H9 (cell line): ENCODE results near the gene C1orf21. TPM values are rescaled to one million over a fixed set of nuclear protein-coding genes. Genes with fewer than 3 reads are reported as not detected.

Experiments
- DNase-seq: peaks from one replicate; pipeline ENCODE4 v3.0.0-alpha.2; 2017
- H2AFZ ChIP-seq: one replicate; pipeline ENCODE4 v1.6.1; 2013; ENCODE audit warnings: mild to moderate bottlenecking, low read length, control low read depth, moderate library complexity
- H2AK5ac ChIP-seq: 2 replicates; pipeline ENCODE4 v1.6.1; 2013; ENCODE audit warnings: low read length, control low read depth, mixed read lengths; ENCODE audit not compliant: insufficient read length
- H2BK120ac ChIP-seq: one replicate; pipeline ENCODE4 v1.6.1; 2013; ENCODE audit warnings: low read depth, mild to moderate bottlenecking, low read length, control low read depth, inconsistent platforms; ENCODE audit not compliant: poor library complexity, severe bottlenecking
- H2BK12ac ChIP-seq: 2 replicates; pipeline ENCODE4 v1.6.1; 2013; ENCODE audit warnings: low read length, control low read depth, mixed read lengths, low read depth; ENCODE audit not compliant: insufficient read length
- H2BK15ac ChIP-seq: 2 replicates; pipeline ENCODE4 v1.6.1; 2013; ENCODE audit warnings: low read depth, low read length, control low read depth
- H2BK20ac ChIP-seq: one replicate; pipeline ENCODE4 v1.6.1; 2013; ENCODE audit warnings: low read depth, mild to moderate bottlenecking, low read length, control low read depth, inconsistent platforms; ENCODE audit not compliant: poor library complexity, severe bottlenecking
- H2BK5ac ChIP-seq: 2 replicates; pipeline ENCODE4 v1.6.1; 2013; ENCODE audit warnings: low read length, control low read depth, mixed read lengths; ENCODE audit not compliant: insufficient read length
- H3K14ac ChIP-seq: 2 replicates; pipeline ENCODE4 v1.6.1; 2013; ENCODE audit warnings: low read length, control low read depth; ENCODE audit not compliant: insufficient read depth
- H3K18ac ChIP-seq: 2 replicates; pipeline ENCODE4 v1.6.1; 2013; ENCODE audit warnings: low read depth, mild to moderate bottlenecking, mixed read lengths, low read length, control low read depth; ENCODE audit not compliant: insufficient read length
- H3K23ac ChIP-seq: 2 replicates; pipeline ENCODE4 v1.6.1; 2013; ENCODE audit warnings: low read length, control low read depth, mixed read lengths, low read depth; ENCODE audit not compliant: insufficient read length
- H3K23me2 ChIP-seq: 2 replicates; pipeline ENCODE4 v1.6.1; 2013; ENCODE audit warnings: low read depth, mild to moderate bottlenecking, mixed read lengths, low read length, control low read depth; ENCODE audit not compliant: insufficient read length, poor library complexity, severe bottlenecking
- H3K27ac ChIP-seq: 2 replicates; pipeline ENCODE4 v1.5.1; 2013; ENCODE audit warnings: low read length, control low read depth, mixed read lengths, low read depth; ENCODE audit not compliant: insufficient read length
- H3K27me3 ChIP-seq: 2 replicates; pipeline ENCODE4 v1.6.1; 2013; ENCODE audit warnings: low read length, control low read depth, inconsistent platforms; ENCODE audit not compliant: insufficient read depth
- H3K4ac ChIP-seq: 2 replicates; pipeline ENCODE4 v1.6.1; 2013; ENCODE audit warnings: low read depth, mild to moderate bottlenecking, control low read depth, inconsistent platforms, low read length, moderate library complexity
- H3K4me1 ChIP-seq: 2 replicates; pipeline ENCODE4 v1.6.1; 2013; ENCODE audit warnings: low read length, control low read depth, inconsistent platforms; ENCODE audit not compliant: insufficient read depth
- H3K4me2 ChIP-seq: 2 replicates; pipeline ENCODE4 v1.6.1; 2013; ENCODE audit warnings: low read length, control low read depth, mixed read lengths; ENCODE audit not compliant: insufficient read length, insufficient read depth
- H3K56ac ChIP-seq: 2 replicates; pipeline ENCODE4 v1.6.1; 2013; ENCODE audit warnings: low read depth, mild to moderate bottlenecking, mixed read lengths, low read length, control low read depth; ENCODE audit not compliant: insufficient read length
- H3K79me1 ChIP-seq: 2 replicates; pipeline ENCODE4 v1.6.1; 2013; ENCODE audit warnings: low read depth, mild to moderate bottlenecking, moderate library complexity, low read length, control low read depth, inconsistent platforms; ENCODE audit not compliant: insufficient read depth, poor library complexity, severe bottlenecking
- H3K79me2 ChIP-seq: 2 replicates; pipeline ENCODE4 v1.6.1; 2013; ENCODE audit warnings: low read length, control low read depth, inconsistent platforms; ENCODE audit not compliant: insufficient read depth
- H3K9ac ChIP-seq: 2 replicates; pipeline ENCODE4 v1.6.1; 2013; ENCODE audit warnings: low read length, control low read depth, mixed read lengths; ENCODE audit not compliant: insufficient read length; ENCODE audit errors: extremely low read depth
- H3K9me3 ChIP-seq: one replicate; pipeline ENCODE4 v1.6.1; 2013; ENCODE audit warnings: low read depth, low read length, inconsistent platforms; ENCODE audit not compliant: control insufficient read depth
- H3T11ph ChIP-seq: one replicate; pipeline ENCODE4 v1.6.1; 2013; ENCODE audit warnings: mild to moderate bottlenecking, low read length, control low read depth, inconsistent platforms
- H4K20me1 ChIP-seq: one replicate; pipeline ENCODE4 v1.6.1; 2013; ENCODE audit not compliant: control insufficient read depth, insufficient read length, insufficient read depth
- H4K5ac ChIP-seq: 2 replicates; pipeline ENCODE4 v1.6.1; 2013; ENCODE audit warnings: low read depth, mild to moderate bottlenecking, mixed read lengths, low read length, control low read depth; ENCODE audit not compliant: insufficient read length
- H4K8ac ChIP-seq: replicated peaks from 2 replicates; pipeline ENCODE4 v1.6.1; 2013; ENCODE audit warnings: low read length, control low read depth, mixed read lengths, low read depth; ENCODE audit not compliant: insufficient read length
- H4K91ac ChIP-seq: 2 replicates; pipeline ENCODE4 v1.6.1; 2013; ENCODE audit warnings: low read depth, mild to moderate bottlenecking, moderate library complexity, mixed read lengths, low read length, control low read depth; ENCODE audit not compliant: insufficient read length
- H3K27ac Mint-ChIP-seq, 3 experiments: 2 replicates in 2 of 3; 3 replicates in 1 of 3; pipeline ENCODE4 v1.8.0; 2020 to 2021; ENCODE audit warnings: mixed read lengths in 3 of 3, mild to moderate bottlenecking in 1 of 3, moderate library complexity in 1 of 3
- H3K27me3 Mint-ChIP-seq: 2 replicates; pipeline ENCODE4 v1.8.0; 2021; ENCODE audit warnings: low read depth, mild to moderate bottlenecking, moderate library complexity, mixed read lengths
- H3K36me3 Mint-ChIP-seq, 3 experiments: 2 replicates in 2 of 3; 3 replicates in 1 of 3; pipeline ENCODE4 v1.8.0; 2020 to 2021; ENCODE audit warnings: low read depth in 3 of 3, mixed read lengths in 3 of 3; ENCODE audit not compliant: insufficient read depth in 1 of 3
- H3K4me1 Mint-ChIP-seq, 2 experiments: 2 replicates each; pipeline ENCODE4 v1.8.0; 2020; ENCODE audit warnings: mixed read lengths in 2 of 2
- H3K4me3 Mint-ChIP-seq, 2 experiments: 2 replicates in 1 of 2; 3 replicates in 1 of 2; pipeline ENCODE4 v1.8.0; 2020 to 2021; ENCODE audit warnings: mild to moderate bottlenecking in 2 of 2, mixed read lengths in 2 of 2, moderate library complexity in 1 of 2
- H3K9me3 Mint-ChIP-seq, 2 experiments: 2 replicates in 1 of 2; 3 replicates in 1 of 2; pipeline ENCODE4 v1.8.0; 2020; ENCODE audit warnings: mild to moderate bottlenecking in 2 of 2, mixed read lengths in 2 of 2, moderate library complexity in 1 of 2
- CTCF ChIP-seq: fragments of 200-600 bp; sonication (generic); conservative IDR thresholded peaks from 3 replicates; pipeline ENCODE4 v1.8.0; 2021; ENCODE audit warnings: antibody characterized with exemption, mild to moderate bottlenecking
- WGBS: extraction: QIAGEN DNeasy Blood & Tissue Kit; methylation state at CpG from one replicate; pipeline ENCODE4 v1.1.7; 2013; ENCODE audit warnings: missing lambda C conversion rate, low lambda C conversion rate, mixed read lengths; ENCODE audit not compliant: insufficient read length; ENCODE audit errors: extremely low coverage; 5-methylcytosine and 5-hydroxymethylcytosine counted together
- total RNA-seq: library from RNA; stranded (reverse); gene quantifications from 2 replicates; pipeline ENCODE4 v1.2.1, GENCODE V29; 2021

The C1orf21 gene
- total RNA-seq, 1 experiment from 2014 or later, result 36.0 TPM

- DNase-seq, result no peak
- Mint-ChIP-seq H3K36me3 (peaks cover 0 to 23% (median 9%) of the 10 kb centered on the region in 3 experiments; a peak in 6 of 7 replicates), H3K4me1 (peaks cover 12 to 22% of the 10 kb centered on the region in 2 experiments), H3K4me3 (no peak overlapping the region), H3K27ac (peak overlapping the region in 2 of 3 experiments; percentile 47 to 82; a peak in 3 of 7 replicates), H3K9me3 (peaks cover 0 to 6% of the 10 kb centered on the region in 2 experiments; a peak in 3 of 5 replicates), H3K27me3 (no peaks in the 10 kb centered on the region)
- Histone ChIP-seq H3K4me2 (no peak overlapping the region), H2BK5ac (no peak overlapping the region), H2BK15ac (no peak overlapping the region), H3K23me2 (no peaks in the 10 kb centered on the region), H3K14ac (no peak overlapping the region), H3T11ph (no peak overlapping the region), H3K79me1 (no peaks in the 10 kb centered on the region), H3K23ac (no peak overlapping the region), H3K9me3 (no peaks in the 10 kb centered on the region), H3K4me1 (no peaks in the 10 kb centered on the region), H4K8ac (no peak overlapping the region), H4K5ac (no peak overlapping the region), H2AFZ (no peak overlapping the region), H4K20me1 (no peaks in the 10 kb centered on the region), H3K27ac (no peak overlapping the region), H3K18ac (no peak overlapping the region), H3K9ac (no peak overlapping the region), H3K27me3 (no peaks in the 10 kb centered on the region), H4K91ac (no peak overlapping the region), H3K4ac (no peak overlapping the region), H2BK12ac (no peak overlapping the region), H3K79me2 (no peaks in the 10 kb centered on the region), H2AK5ac (no peak overlapping the region), H3K56ac (no peak overlapping the region), H2BK20ac (no peak overlapping the region), H2BK120ac (no peak overlapping the region)
- WGBS, result no CpG with 5 or more reads among the region's 2 CpGs
- TF ChIP-seq CTCF, result no peak
Measured at GRCh38 chr1:184582411-184582810, 195.6 kb downstream of the C1orf21 start.
